GM18526 (cell line): Measurements from ENCODE around the gene SOX18.

Experiments used
- POLR2A ChIP-seq: IDR thresholded peaks from 3 replicates; pipeline ENCODE4 v1.6.1; 2011; ENCODE audit not compliant: insufficient read length; ENCODE audit errors: extremely low read depth

Gene SOX18

GRCh38 chr20:64009811-64010387 is 39.5 kb downstream of the SOX18 start:
- no peak for TF ChIP-seq POLR2A

- no peak for TF ChIP-seq POLR2A
These were observed 42.5 kb downstream of the SOX18 start for GRCh38 chr20:64006902-64007301.

DNA sequence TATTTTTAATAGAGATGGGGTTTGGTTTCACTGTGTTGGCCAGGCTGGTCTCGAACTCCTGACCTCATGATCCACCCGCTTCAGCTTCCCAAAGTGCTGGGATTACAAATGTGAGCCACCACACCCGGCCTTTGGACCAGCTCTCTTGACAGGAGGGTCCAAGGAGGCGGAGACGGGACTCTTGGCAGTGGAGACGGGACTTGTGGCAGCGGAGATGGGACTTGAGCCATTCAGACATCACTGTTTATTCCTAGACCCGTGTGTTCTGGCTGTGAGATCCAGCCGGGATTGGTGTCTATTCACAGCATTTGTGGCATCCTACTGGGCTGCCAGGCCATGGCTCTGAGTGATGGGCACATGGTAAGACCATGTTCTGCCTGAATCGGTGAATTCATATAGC is 42.9 kb downstream of the SOX18 start:
- TF ChIP-seq POLR2A = no peak

DNA sequence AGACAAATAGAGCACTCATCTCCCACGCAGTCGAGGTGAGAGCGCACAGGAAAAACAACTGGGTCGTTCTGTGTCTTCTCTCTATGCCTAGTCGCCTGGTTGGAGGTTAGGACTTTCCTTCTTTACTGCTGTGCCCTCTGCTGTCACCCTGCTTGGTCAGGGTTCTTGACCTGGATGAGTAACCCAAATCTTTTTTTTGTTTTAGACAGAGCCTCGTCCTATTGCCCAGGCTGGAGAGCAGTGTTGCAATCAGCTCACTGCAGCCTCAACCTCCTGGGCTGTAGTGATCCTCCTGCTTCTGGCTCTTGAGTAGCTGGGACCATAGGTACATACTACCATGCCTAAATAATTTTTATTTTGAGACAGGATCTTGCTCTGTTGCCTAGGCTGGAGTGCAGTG is 44.0 kb downstream of the SOX18 start:
- no peak for TF ChIP-seq POLR2A

GRCh38 chr20:64003960-64004725 is 45.3 kb downstream of the SOX18 start:
- TF ChIP-seq POLR2A = no peak

- no peak for TF ChIP-seq POLR2A
These were observed 47.8 kb downstream of the SOX18 start for GRCh38 chr20:64001607-64002011.

DNA sequence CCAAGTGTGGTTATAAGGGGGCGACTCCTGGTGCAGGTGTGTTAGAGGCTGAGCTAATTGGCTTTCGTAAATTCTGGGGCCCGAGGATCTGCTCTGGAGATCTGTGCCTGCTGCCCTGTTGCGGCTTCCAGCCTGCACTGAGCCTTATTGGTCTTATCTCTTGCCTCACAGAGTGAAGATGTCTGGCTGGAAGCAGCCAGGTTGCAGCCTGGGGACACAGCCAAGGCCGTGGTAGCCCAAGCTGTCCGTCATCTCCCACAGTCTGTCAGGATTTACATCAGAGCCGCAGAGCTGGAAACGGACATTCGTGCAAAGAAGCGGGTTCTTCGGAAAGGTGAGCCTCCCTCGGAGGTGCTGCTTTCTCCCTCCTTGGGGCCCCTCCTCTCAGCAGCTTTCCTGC is 48.5 kb downstream of the SOX18 start:
- no peak for TF ChIP-seq POLR2A
